GM10248 (cell line): ENCODE data around the gene BTNL2.

ENCODE experiments used
- CTCF ChIA-PET: fragments of 300-600 bp; sonication (Branson Sonifier 250); formaldehyde crosslinking; extraction: SDS; loops from one replicate; lab custom pipeline; 2021; ENCODE audit warnings: antibody characterized with exemption; lab: Yijun Ruan, JAX
- POLR2A ChIA-PET: fragments of 350-650 bp; sonication (Branson Sonifier 250); formaldehyde crosslinking; extraction: SDS; loops from one replicate; lab custom pipeline; 2020; ENCODE audit warnings: antibody characterized with exemption; lab: Yijun Ruan, JAX
- DNase-seq: peaks from one replicate; pipeline ENCODE4 v3.0.0; 2012; ENCODE audit errors: extremely low spot score
- CTCF ChIP-seq: IDR thresholded peaks from 2 replicates; pipeline ENCODE4 v1.5.1; 2012; ENCODE audit warnings: mild to moderate bottlenecking, low read depth; ENCODE audit errors: extremely low read depth, missing control alignments, control extremely low read depth

Gene BTNL2

DNA sequence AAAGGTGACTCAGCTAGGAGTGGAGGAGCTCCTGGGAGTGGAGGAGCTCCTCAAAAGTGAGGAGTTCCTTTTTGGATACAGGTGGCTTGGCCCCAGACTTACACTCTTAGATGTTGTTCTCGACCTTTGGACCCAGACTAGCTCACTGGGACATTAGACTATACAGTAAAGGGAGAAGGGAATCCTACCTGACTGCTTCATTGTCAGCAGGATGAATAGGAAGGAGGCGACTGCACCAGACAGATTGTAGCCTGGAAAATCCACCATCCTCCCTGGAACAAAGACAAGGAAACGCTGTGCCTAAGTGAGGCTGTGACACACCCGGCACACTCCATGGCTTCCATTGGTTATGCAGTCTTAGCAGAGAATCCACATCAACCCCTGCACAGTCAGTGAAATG lies at the start of gene BTNL2:
Gene BTNL2 (minus strand): TSS at position 325 of the 400 bp plus-strand sequence. CDS start 58 bp downstream, at position 267.
- POLR2A ChIA-PET: no interaction called here
- DNase-seq: no peak
- CTCF ChIA-PET: interaction anchor here (1.5 to 14.8 kb wide), 5 partner anchors 7 to 462 kb away, joined by 8 to 234 read pairs (median 9); no protein-coding TSS in a partner anchor
- TF ChIP-seq CTCF: no peak

DNA sequence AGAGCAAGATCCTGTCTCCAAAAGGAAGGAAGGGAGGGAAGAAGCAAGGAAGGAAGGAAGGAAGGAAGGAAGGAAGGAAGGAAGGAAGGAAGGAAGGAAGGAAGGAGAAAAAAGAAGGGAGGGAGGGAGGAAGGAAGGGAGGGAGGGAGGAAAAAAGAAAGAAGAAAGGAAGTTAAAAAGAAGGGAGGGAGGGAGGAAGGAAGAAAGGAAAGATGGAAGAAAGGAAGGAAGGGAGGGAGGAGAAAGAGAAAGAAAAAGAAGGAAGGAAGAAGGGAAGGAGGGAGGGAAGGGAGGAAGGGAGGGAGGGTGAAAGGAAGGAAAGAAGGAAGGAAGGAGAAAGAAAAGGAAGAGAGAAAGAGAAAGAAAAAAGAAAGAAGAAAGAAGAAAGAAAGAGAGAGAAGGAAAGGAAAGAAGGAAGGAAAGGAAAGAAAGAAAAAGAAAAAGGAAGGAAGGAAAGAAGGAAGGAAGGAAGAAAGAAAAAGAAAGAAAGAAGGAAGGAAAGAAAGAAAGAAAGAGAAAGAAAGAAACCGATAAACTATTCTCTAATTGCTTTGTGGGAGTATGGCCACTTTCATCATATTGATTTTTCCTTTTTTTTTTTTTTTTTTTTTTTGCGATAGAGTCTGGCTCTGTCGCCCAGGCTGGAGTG lies 42.2 kb upstream of the BTNL2 start:
- ChIA-PET POLR2A (no interaction called here), CTCF (interaction anchor here (1.3 kb wide), 1 partner anchor 251 kb away, joined by 3 read pairs; no protein-coding TSS in a partner anchor)
- TF ChIP-seq CTCF: no peak
- DNase-seq: no peak

DNA sequence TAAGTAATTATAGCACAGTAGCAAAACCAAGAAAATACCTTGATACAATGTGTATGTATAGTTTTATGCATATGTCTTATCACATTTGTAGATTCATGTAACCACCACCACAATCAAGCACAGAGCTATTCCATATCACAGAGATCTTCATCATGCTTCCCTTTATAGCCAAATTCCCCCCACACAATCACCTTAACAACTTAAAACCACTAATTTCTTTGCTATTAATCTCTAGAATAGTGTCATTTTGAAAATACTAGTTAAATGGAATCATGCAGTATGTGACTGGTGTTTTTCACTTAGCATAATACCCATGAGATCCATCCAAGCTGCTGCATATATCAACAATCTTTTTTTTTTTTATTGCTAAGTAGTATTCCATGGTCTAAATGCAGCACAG lies 41.0 kb upstream of the BTNL2 start:
- POLR2A ChIA-PET: interaction anchor here (1.0 kb wide), 1 partner anchor 194 kb away, joined by 3 read pairs; no protein-coding TSS in a partner anchor
- DNase-seq: no peak
- CTCF ChIA-PET: interaction anchor here (0.8 to 2.8 kb wide), 2 partner anchors 12 to 346 kb away, joined by 3 to 13 read pairs; no protein-coding TSS in a partner anchor
- no peak for TF ChIP-seq CTCF

DNA sequence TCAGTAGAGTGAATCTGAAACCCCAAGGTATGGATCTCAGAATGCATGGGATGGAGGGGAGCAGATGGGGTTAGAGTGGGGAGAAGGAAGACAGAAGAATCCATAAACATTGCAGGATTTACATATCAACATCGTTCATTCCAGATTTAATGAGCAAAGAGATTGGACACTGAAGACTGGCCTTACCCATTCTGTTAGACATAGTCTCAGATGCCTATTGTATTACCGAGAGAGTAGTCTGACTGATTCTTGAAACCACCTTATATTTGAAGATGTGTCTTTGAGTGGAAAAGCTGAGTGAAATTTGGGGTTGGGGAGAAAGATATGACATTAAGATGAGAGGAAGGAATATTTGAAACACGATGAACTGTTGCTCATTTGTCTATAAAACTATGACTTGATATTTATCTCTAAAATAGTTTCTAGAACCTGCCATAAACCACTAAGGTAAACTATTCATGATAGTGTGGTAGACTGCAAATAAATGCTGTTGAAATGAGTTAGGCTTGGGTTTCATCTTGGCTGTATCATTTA lies 38.4 kb upstream of the BTNL2 start:
- no peak for DNase-seq
- no peak for TF ChIP-seq CTCF
- ChIA-PET CTCF (interaction anchor here (1.3 to 2.8 kb wide), 5 partner anchors 10 to 255 kb away, joined by 3 to 13 read pairs (median 7); no protein-coding TSS in a partner anchor), POLR2A (no interaction called here)

DNA sequence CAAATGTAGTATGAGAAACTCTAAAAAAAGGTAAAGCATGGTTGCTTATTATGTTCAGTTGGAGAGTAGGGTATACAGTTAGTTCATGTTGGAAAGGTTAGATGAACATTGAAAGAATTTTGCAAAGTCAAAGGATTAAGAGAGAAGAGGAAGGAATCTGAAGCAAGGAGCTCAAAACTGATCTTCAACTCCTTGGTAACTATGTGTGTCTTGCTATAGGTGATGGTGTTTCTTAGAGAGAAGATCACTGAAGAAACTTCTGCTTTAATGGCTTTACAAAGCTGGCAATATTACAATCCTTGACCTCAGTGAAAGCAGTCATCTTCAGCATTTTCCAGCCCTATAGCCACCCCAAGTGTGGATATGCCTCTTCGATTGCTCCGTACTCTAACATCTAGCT lies 37.5 kb upstream of the BTNL2 start:
- ChIA-PET CTCF (interaction anchor here (0.9 kb wide), 1 partner anchor 16 kb away, joined by 3 read pairs; no protein-coding TSS in a partner anchor), POLR2A (no interaction called here)
- no peak for TF ChIP-seq CTCF
- no peak for DNase-seq

- no peak for TF ChIP-seq CTCF
- CTCF ChIA-PET: no interaction called here
Measured at GRCh38 chr6:32442977-32443552, 36.1 kb upstream of the BTNL2 start.

More at GRCh38 chr6:32442977-32443552, 36.1 kb upstream of the BTNL2 start:
- DNase-seq: no peak
- POLR2A ChIA-PET: no interaction called here
